RWPE2 (cell line): ENCODE results near the gene CTXND1.

Experiments used
- ATAC-seq: fragments of 200-7000 bp; cut with Tn5 transposase; 3 replicates; pipeline ENCODE4 v1.9.1; 2021; ENCODE audit warnings: low read depth
- DNase-seq: peaks from one replicate; pipeline ENCODE4 v3.0.0-alpha.2; 2020; ENCODE audit warnings: low spot score
- H3K27ac ChIP-seq: fragments of 450-650 bp; 2 replicates; pipeline ENCODE4 v1.5.1; 2017; ENCODE audit warnings: mild to moderate bottlenecking; ENCODE audit not compliant: poor library complexity, severe bottlenecking
- H3K27me3 ChIP-seq: fragments of 250-450 bp; sonication (Bioruptor Pico); 2 replicates; pipeline ENCODE4 v1.5.1; 2021; ENCODE audit warnings: mild to moderate bottlenecking, moderate library complexity; ENCODE audit not compliant: insufficient read depth, poor library complexity, severe bottlenecking
- H3K36me3 ChIP-seq: fragments of 250-450 bp; sonication (Bioruptor Pico); 2 replicates; pipeline ENCODE4 v1.5.1; 2020; ENCODE audit warnings: low read depth, mild to moderate bottlenecking, moderate library complexity
- H3K4me1 ChIP-seq: fragments of 250-450 bp; sonication (Bioruptor Pico); 2 replicates; pipeline ENCODE4 v1.5.1; 2021; ENCODE audit warnings: mild to moderate bottlenecking, moderate library complexity; ENCODE audit not compliant: insufficient read depth, poor library complexity, severe bottlenecking
- H3K4me3 ChIP-seq: fragments of 250-450 bp; sonication (Bioruptor Pico); 2 replicates; pipeline ENCODE4 v1.5.1; 2021; ENCODE audit warnings: mild to moderate bottlenecking, moderate library complexity; ENCODE audit not compliant: severe bottlenecking
- H3K9me3 ChIP-seq: fragments of 250-450 bp; sonication (Bioruptor Pico); 2 replicates; pipeline ENCODE4 v1.5.1; 2021; ENCODE audit warnings: mild to moderate bottlenecking, moderate library complexity; ENCODE audit not compliant: severe bottlenecking
- CTCF ChIP-seq: fragments of 450-650 bp; IDR thresholded peaks from one replicate; pipeline ENCODE4 v1.5.1; 2017; ENCODE audit warnings: mild to moderate bottlenecking, moderate library complexity; ENCODE audit not compliant: poor library complexity, severe bottlenecking

Gene CTXND1

GRCh38 chr15:80231371-80231770 lies 20.6 kb downstream of the CTXND1 start:
- H3K36me3 ChIP-seq = no peaks in the 10 kb centered on the region
- no peak overlapping the region for H3K27ac ChIP-seq
- no peak for TF ChIP-seq CTCF
- ATAC-seq = no peak
- H3K4me3 ChIP-seq = no peak overlapping the region
- DNase-seq = no peak
- no peaks in the 10 kb centered on the region for H3K4me1 ChIP-seq
- H3K9me3 ChIP-seq = no peaks in the 10 kb centered on the region
- peaks cover 31% of the 10 kb centered on the region for H3K27me3 ChIP-seq

- Histone ChIP-seq H3K27me3 (peaks cover 31% of the 10 kb centered on the region), H3K36me3 (no peaks in the 10 kb centered on the region), H3K4me1 (no peaks in the 10 kb centered on the region), H3K4me3 (no peak overlapping the region), H3K9me3 (no peaks in the 10 kb centered on the region), H3K27ac (no peak overlapping the region)
- no peak for TF ChIP-seq CTCF
- ATAC-seq (peak; percentile 68), DNase-seq (no peak)
Measured at GRCh38 chr15:80228959-80229610, 22.9 kb downstream of the CTXND1 start.

GRCh38 chr15:80219955-80220354 lies 32.1 kb downstream of the CTXND1 start:
- no peak overlapping the region for H3K27ac ChIP-seq
- DNase-seq (no peak), ATAC-seq (no peak)
- TF ChIP-seq CTCF = no peak
- peaks cover 3% of the 10 kb centered on the region for H3K27me3 ChIP-seq
- no peak overlapping the region for H3K4me3 ChIP-seq
- H3K4me1 ChIP-seq = no peaks in the 10 kb centered on the region
- no peaks in the 10 kb centered on the region for H3K36me3 ChIP-seq
- no peaks in the 10 kb centered on the region for H3K9me3 ChIP-seq

- no peak overlapping the region for H3K4me3 ChIP-seq
- no peaks in the 10 kb centered on the region for H3K4me1 ChIP-seq
- H3K27ac ChIP-seq = no peak overlapping the region
- no peaks in the 10 kb centered on the region for H3K36me3 ChIP-seq
- H3K9me3 ChIP-seq = no peaks in the 10 kb centered on the region
- H3K27me3 ChIP-seq = peaks cover 3% of the 10 kb centered on the region
- no peak for ATAC-seq
- TF ChIP-seq CTCF = no peak
- DNase-seq = no peak
Measured at GRCh38 chr15:80217327-80217900, 34.6 kb downstream of the CTXND1 start.

- no peak for ATAC-seq
- Histone ChIP-seq H3K4me3 (no peak overlapping the region), H3K36me3 (no peaks in the 10 kb centered on the region), H3K4me1 (peaks cover 5% of the 10 kb centered on the region), H3K27me3 (peaks cover 3% of the 10 kb centered on the region), H3K27ac (no peak overlapping the region), H3K9me3 (no peaks in the 10 kb centered on the region)
- TF ChIP-seq CTCF = no peak
- DNase-seq = no peak
Measured at GRCh38 chr15:80216911-80217310, 35.1 kb downstream of the CTXND1 start.
